Thyroid gland (tissue), 4 donors: Measurements from ENCODE around the gene MYLK. TPM values are rescaled to one million over a fixed set of nuclear protein-coding genes. Genes with fewer than 3 reads are reported as not detected.

Experiments
- DNase-seq, 2 donors: peaks; one replicate each; pipeline ENCODE4 v3.0.0-alpha.2; 2019
- H3K27ac ChIP-seq, 3 donors: fragments of 200-600 bp; sonication (generic); 1 replicate in 2 of 3; 2 replicates in 1 of 3; pipeline ENCODE4 v1.5.1; 2016 to 2019; ENCODE audit warnings: mild to moderate bottlenecking in 1 of 3, moderate library complexity in 1 of 3
- H3K27me3 ChIP-seq: fragments of 200-600 bp; sonication (generic); one replicate; pipeline ENCODE4 v1.5.1; 2019
- H3K36me3 ChIP-seq, 2 donors: fragments of 200-600 bp; sonication (generic); one replicate each; pipeline ENCODE4 v1.5.1; 2016 to 2019
- H3K4me1 ChIP-seq, 2 donors: fragments of 200-600 bp; sonication (generic); one replicate each; pipeline ENCODE4 v1.5.1; 2017 to 2019
- H3K4me3 ChIP-seq, 3 donors: fragments of 200-600 bp; sonication (generic); replicated peaks in 1 of 3; 1 replicate in 2 of 3; 2 replicates in 1 of 3; pipeline ENCODE4 v1.5.1; 2016; ENCODE audit warnings: mild to moderate bottlenecking in 1 of 3
- H3K9me3 ChIP-seq: fragments of 200-600 bp; sonication (generic); one replicate; pipeline ENCODE4 v1.5.1; 2017
- CTCF ChIP-seq, 6 experiments: fragments of 200-600 bp in 3 of 6; fragments of 450-650 bp in 3 of 6; sonication (generic) in 3 of 6; IDR thresholded peaks; one replicate each; pipeline ENCODE4 v1.5.1; 2016 to 2019; ENCODE audit warnings: antibody characterized with exemption in 6 of 6, mild to moderate bottlenecking in 2 of 6, inconsistent platforms in 1 of 6, moderate library complexity in 1 of 6
- POLR2A ChIP-seq, 2 donors: fragments of 450-650 bp; IDR thresholded peaks; one replicate each; pipeline ENCODE4 v1.6.1; 2017; ENCODE audit warnings: antibody characterized with exemption in 2 of 2, mild to moderate bottlenecking in 2 of 2, moderate library complexity in 1 of 2
- WGBS, 2 donors: methylation state at CpG; one replicate each; pipeline ENCODE4 v1.1.5; 2017; 5-methylcytosine and 5-hydroxymethylcytosine counted together
- intact Hi-C: fragments of 100-400 bp; cut with DNase I; formaldehyde crosslinking; loops from one replicate; pipeline ENCODE4 v1.15.1; 2023
- total RNA-seq, 4 donors: library from RNA; depleted of rRNA; stranded (reverse); fragments of >200 nt; gene quantifications; one replicate each; pipeline ENCODE4 v1.2.3, GENCODE V29; 2016

The MYLK gene
- total RNA-seq, 4 donors from 2014 or later: 28.9 to 51.2 (median 37.4) TPM

GRCh38 chr3:123801474-123801873 lies 82.7 kb downstream of the MYLK start:
- Histone ChIP-seq H3K27me3 (no peaks in the 10 kb centered on the region), H3K9me3 (no peaks in the 10 kb centered on the region), H3K27ac (no peak overlapping the region), H3K4me1 (no peaks in the 10 kb centered on the region), H3K4me3 (no peak overlapping the region), H3K36me3 (no peaks in the 10 kb centered on the region)
- TF ChIP-seq POLR2A (IDR thresholded peaks at IDR 0.05) (no peak), CTCF (IDR thresholded peaks at IDR 0.05) (no peak)
- no peak for DNase-seq
- intact Hi-C loops: no loop called here

- H3K9me3 ChIP-seq: no peaks in the 10 kb centered on the region
- no peaks in the 10 kb centered on the region for H3K27me3 ChIP-seq
- H3K27ac ChIP-seq: no peak overlapping the region
- no peak for DNase-seq
- TF ChIP-seq POLR2A (IDR thresholded peaks at IDR 0.05): no peak
- no peak for TF ChIP-seq CTCF (IDR thresholded peaks at IDR 0.05)
- H3K4me1 ChIP-seq: no peaks in the 10 kb centered on the region
- H3K4me3 ChIP-seq: no peak overlapping the region
- 53 to 68% methylated on average over 2 of the region's 2 CpGs for WGBS, 2 donors
- no peaks in the 10 kb centered on the region for H3K36me3 ChIP-seq
- intact Hi-C loops: no loop called here
Observed at GRCh38 chr3:123800362-123800682, 83.8 kb downstream of the MYLK start.

- peak; percentile 2 to 9 for DNase-seq
- Histone ChIP-seq H3K9me3 (no peaks in the 10 kb centered on the region), H3K4me3 (no peak overlapping the region), H3K27ac (no peak overlapping the region), H3K4me1 (no peaks in the 10 kb centered on the region), H3K27me3 (no peaks in the 10 kb centered on the region), H3K36me3 (no peaks in the 10 kb centered on the region)
- no peak for TF ChIP-seq POLR2A (IDR thresholded peaks at IDR 0.05)
- TF ChIP-seq CTCF (IDR thresholded peaks at IDR 0.05): no peak
- WGBS, 2 donors: 27 to 48% methylated on average over 20 to 22 of the region's 22 CpGs
- intact Hi-C loops: no loop called here
Observed at GRCh38 chr3:123799544-123800361, 84.4 kb downstream of the MYLK start.

- intact Hi-C loops: no loop called here
- no peak overlapping the region for H3K4me3 ChIP-seq
- H3K27me3 ChIP-seq: no peaks in the 10 kb centered on the region
- H3K27ac ChIP-seq: no peak overlapping the region
- DNase-seq: no peak
- no peak for TF ChIP-seq CTCF (IDR thresholded peaks at IDR 0.05)
- no peak for TF ChIP-seq POLR2A (IDR thresholded peaks at IDR 0.05)
- H3K4me1 ChIP-seq: no peaks in the 10 kb centered on the region
- H3K36me3 ChIP-seq: no peaks in the 10 kb centered on the region
- 92 to 96% methylated on average over 4 of the region's 4 CpGs for WGBS, 2 donors
- H3K9me3 ChIP-seq: no peaks in the 10 kb centered on the region
Observed at GRCh38 chr3:123798550-123798949, 85.6 kb downstream of the MYLK start.

GRCh38 chr3:123795471-123796251 lies 88.5 kb downstream of the MYLK start:
- no peak for TF ChIP-seq POLR2A (IDR thresholded peaks at IDR 0.05)
- TF ChIP-seq CTCF (IDR thresholded peaks at IDR 0.05): no peak
- H3K27me3 ChIP-seq: no peaks in the 10 kb centered on the region
- H3K4me1 ChIP-seq: no peaks in the 10 kb centered on the region
- no peak for DNase-seq
- H3K27ac ChIP-seq: no peak overlapping the region
- 57 to 69% methylated on average over 4 of the region's 4 CpGs for WGBS, 2 donors
- intact Hi-C loops: no loop called here
- no peak overlapping the region for H3K4me3 ChIP-seq
- no peaks in the 10 kb centered on the region for H3K36me3 ChIP-seq
- no peaks in the 10 kb centered on the region for H3K9me3 ChIP-seq
